Measurements from ENCODE around the gene OLFML2A.

The OLFML2A gene

DNA sequence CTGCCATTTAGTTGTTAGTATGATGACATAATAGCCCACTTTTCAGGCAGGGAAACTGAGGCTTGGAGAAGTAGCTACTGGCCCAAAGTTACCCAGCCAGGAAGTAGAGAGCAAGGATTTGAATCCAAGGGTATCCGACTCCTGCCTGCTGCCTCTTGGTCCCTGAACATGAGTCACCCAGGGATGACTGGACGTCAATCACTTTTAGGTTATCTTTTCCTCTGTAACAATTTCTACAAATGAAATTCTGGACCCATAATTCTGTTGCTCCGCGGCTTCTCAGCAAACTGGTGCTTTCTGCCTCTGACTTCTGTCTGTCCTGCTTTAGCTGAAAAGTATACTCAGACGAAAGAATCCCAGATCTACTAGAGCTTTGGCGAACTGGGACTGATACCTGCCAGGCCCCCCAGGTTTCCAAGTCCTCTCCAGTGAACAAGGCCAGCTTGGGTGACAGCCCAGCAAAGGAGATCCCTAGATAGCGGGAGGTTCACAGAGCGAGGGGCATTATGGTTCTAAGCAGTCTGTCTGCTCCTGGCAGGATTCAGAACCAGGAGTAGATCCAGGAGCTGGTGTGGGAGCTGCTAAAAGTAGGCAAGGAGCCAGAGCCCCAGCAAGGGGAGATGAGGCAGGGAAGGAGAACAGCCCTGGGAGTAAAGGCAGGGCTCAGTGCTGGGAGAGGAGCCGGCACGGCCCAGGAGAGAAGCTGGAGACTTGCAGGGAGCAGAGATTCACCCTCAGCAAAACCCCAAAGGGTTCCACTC is 20.6 kb downstream of the OLFML2A start:
- DNase-seq (ENCODE audit: low spot score) = no peak

DNA sequence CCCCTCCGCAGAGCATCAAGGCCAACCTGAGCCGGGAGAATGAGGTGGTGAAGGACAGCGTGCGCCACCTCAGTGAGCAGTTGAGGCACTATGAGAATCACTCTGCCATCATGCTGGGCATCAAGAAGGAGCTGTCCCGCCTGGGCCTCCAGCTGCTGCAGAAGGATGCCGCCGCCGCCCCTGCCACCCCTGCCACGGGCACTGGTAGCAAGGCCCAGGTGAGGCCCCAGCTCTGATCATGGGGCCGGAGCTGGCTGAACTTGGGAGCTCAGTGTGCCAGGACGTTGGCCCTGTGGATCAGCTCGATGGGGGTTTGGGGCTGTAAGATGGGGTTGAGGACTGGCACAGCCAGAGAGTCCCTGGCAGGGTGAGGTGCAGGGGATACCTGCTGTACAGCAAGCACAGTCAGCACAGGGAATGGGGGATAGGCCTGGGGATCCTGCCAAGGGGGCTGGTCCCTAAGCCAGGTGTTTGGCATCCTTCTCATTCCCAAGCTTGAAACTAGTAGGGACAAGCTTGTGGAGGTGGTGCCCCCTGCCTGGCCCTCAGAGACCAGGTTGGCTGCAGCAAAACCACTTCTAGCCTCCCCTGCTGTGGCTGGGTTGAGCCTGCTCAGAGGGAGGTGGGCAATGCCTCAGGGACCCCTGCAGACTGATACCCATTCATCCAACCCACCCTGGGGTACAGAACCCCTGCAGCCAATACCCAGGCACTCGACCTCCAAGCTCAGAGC is 22.5 kb downstream of the OLFML2A start:
- DNase-seq (ENCODE audit: low spot score) = no peak

GRCh38 chr9:124800306-124801259 is 23.6 kb downstream of the OLFML2A start:
- DNase-seq (ENCODE audit: low spot score) = no peak

DNA sequence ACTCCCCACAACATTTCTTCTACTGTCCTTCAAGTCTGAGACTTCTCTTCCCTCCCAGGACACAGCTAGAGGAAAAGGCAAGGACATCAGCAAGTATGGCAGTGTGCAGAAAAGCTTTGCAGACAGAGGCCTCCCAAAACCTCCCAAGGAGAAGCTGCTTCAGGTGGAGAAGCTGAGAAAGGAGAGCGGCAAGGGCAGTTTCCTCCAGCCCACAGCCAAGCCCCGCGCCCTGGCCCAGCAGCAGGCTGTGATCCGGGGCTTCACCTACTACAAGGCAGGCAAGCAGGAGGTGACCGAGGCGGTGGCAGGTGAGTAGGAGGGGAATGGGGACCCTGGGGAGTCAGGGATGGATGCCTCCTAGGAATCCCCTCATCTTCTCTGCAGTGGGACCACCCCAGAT is 24.4 kb downstream of the OLFML2A start:
- no peak for DNase-seq (ENCODE audit: low spot score)

GRCh38 chr9:124802426-124802825 is 25.5 kb downstream of the OLFML2A start:
- DNase-seq (ENCODE audit: low spot score) = no peak

DNA sequence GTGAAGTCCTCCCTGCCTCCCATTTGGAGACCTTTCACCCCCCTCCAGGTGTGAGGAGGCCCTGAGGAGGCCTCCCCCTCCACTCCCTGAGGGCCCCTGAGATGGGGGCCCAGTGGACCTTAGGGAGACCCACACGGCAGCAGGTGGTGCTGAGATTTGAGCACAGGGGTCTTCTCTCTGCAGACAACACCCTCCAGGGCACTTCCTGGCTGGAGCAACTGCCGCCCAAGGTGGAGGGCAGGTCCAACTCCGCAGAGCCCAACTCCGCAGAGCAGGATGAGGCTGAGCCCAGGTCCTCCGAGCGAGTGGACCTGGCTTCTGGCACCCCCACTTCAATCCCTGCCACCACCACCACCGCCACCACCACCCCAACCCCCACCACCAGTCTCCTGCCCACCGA is 27.0 kb downstream of the OLFML2A start:
- no peak for DNase-seq (ENCODE audit: low spot score)

- DNase-seq (ENCODE audit: low spot score) = no peak
Observed at GRCh38 chr9:124805186-124805585, 28.3 kb downstream of the OLFML2A start.

DNA sequence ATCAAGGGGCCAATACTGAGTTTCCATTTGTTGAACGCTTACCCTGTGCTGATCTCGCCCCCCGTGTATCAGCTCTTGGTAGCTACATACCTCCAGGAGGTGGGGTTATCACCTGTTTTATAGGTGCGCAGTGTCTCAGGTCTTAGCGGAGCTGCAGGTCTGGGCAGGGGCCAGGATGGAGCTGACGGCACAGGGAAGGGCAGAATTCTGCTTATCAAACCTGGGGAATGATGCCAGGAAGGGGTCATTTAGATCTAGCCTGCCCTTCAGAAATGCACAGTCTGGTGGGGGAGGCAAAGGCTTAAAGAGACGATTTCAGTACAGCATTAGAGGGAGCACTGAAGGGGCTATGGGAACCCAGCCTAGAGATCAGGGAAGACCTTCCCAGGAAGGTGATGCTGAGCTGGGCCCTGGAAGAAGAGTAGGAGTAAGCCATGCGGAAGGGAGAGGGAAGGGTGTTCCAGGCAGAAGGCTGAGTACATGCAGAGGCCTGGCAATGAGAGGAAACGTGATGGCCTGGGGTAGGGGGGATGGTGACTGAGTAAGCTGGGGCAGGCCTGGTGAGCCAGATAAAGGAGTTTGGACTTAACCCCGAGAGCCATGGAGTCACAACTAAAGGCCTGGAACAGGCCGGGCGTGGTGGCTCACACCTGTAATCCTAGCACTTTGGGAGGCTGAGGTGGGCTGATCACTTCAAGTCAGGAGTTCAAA is 31.5 kb downstream of the OLFML2A start:
- no peak for DNase-seq (ENCODE audit: low spot score)

- DNase-seq (ENCODE audit: low spot score) = no peak
Observed at GRCh38 chr9:124809211-124809610, 32.3 kb downstream of the OLFML2A start.

- no peak for DNase-seq (ENCODE audit: low spot score)
Observed at GRCh38 chr9:124809741-124810500, 33.0 kb downstream of the OLFML2A start.

- DNase-seq (ENCODE audit: low spot score) = peak; percentile 47
Observed at GRCh38 chr9:124810663-124811355, 33.9 kb downstream of the OLFML2A start.

- DNase-seq (ENCODE audit: low spot score) = peak; percentile 17
Observed at GRCh38 chr9:124812441-124812876, 35.5 kb downstream of the OLFML2A start.

- DNase-seq (ENCODE audit: low spot score) = no peak
Observed at GRCh38 chr9:124813041-124813440, 36.1 kb downstream of the OLFML2A start.

DNA sequence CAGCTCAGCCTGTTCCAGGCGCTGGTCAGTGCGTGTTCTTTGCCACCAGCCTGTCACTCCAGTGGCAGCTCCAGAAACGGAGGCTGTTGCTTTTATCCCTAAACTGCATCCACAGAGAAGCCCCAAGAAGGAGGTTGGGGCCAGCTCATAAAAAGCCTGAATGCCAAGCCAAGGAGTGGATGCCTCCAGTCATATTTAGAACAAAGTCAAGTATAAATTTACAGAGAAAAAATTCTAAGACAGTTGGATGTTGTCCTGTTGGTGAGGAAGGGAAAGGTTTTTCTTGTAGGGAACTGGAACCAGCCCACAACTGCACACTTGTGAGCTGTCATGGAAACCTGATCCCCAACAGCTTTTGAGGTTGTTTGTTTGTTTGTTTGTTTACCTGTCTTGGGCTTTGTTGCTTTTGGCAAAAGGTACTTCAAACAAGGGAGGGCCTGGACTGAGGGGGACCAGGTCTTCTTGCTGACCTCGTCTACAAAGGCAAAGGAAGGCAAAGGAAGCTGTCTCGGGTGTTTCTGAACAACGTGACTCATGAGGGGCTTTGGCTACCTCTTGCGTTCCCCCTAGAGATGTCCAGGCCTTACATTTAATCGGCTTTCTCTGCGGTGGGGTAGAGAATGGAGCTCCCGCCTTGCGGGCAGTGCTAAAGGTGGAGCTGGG is 36.7 kb downstream of the OLFML2A start:
- DNase-seq (ENCODE audit: low spot score) = no peak

- no peak for DNase-seq (ENCODE audit: low spot score)
Observed at GRCh38 chr9:124814164-124814535, 37.2 kb downstream of the OLFML2A start.

- no peak for DNase-seq (ENCODE audit: low spot score)
Observed at GRCh38 chr9:124815601-124816000, 38.7 kb downstream of the OLFML2A start.

GRCh38 chr9:124818431-124819281 is 41.7 kb downstream of the OLFML2A start:
- DNase-seq (ENCODE audit: low spot score) = peak; percentile 26

- no peak for DNase-seq (ENCODE audit: low spot score)
Observed at GRCh38 chr9:124820698-124821623, 44.0 kb downstream of the OLFML2A start.

Data from cerebellar cortex (tissue), 1 donor.